Astrocyte of the spinal cord (primary cell): Measurements from ENCODE around the gene GATAD2B.
A peak's percentile ranks its signal among the peaks of the same experiment; 100 is the strongest.
"Not testable (repeated sequence)": the region's sequence is repeated elsewhere in the genome, so short reads cannot be mapped to it uniquely, and the experiment has no call there.

ENCODE experiments used
- DNase-seq: peaks from one replicate; pipeline ENCODE4 v3.0.0; 2011; ENCODE audit warnings: low read depth, low spot score
- H3K4me3 ChIP-seq: 2 replicates; pipeline ENCODE4 v1.5.1; 2011; ENCODE audit warnings: low read depth, mild to moderate bottlenecking, low read length, moderate library complexity
- CTCF ChIP-seq: IDR thresholded peaks from 2 replicates; pipeline ENCODE4 v1.5.1; 2012; ENCODE audit warnings: low read depth, mild to moderate bottlenecking, low read length, inconsistent platforms
- in situ Hi-C: cut with HindIII; loops from 2 replicates; pipeline ENCODE4 v1.10.0; 2017; ENCODE audit warnings: low sequenced_read_pairs

The GATAD2B gene

DNA sequence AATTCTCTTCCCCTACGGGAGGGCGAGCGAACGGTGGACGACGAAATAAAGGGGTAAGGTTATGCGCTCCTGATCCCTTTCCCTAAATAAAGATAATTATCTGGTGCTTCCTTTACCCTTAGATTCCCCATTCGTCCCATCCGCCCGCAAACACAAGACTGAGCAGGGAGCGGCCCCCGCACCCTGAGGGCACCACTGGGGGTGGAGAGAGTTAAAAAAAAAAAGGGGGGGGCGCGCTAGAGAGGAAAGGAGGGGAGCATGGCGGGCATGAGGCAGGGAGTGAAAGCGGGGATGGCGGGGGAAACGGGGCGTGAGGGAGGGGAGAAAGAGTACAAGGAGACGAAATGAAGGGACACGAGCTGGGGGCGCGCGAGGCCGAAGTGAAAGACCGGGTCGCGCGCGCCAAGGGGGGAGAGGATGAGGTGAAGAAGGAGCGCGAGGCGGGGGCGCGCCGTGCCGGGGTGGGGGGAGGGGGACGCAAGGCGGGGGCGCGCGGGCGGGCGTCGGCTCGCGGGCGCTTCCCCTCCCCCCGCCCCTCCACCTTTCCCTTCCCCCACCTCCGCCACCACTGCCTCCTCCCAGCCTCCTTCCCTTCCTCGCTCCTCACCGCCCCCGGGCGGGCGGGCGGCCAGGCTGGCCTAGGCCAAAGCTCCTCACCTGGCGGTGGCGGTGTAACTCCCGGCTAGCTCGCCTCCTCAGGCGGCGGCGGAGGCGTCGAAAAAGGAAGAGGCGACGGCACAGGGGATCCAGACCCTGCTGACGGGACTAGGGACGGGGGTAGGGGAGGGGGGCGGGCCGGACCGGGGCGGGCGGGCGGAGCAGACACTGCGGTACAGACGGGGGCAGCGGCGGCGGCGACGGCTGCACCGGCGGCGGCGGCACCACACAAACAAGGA is 448 bp downstream of the GATAD2B start:
- peak; percentile 5 for DNase-seq
- H3K4me3 ChIP-seq: peak overlapping the region; percentile 88
- in situ Hi-C loops: no loop called here
- peak; percentile 23 for TF ChIP-seq CTCF

DNA sequence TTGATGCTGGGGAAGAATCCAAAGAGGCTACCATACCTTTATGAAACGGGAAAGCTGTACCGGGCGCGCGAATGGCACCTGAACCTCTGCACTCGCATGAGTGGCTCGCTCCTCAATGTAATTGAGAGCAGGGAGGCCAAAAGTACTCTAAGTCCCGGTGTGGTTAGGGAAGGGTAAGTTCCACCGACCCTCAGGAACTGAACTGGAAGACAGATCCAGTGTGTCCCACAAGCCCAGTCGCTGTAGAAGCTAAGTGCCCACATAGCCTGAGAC is 1.0 kb downstream of the GATAD2B start:
- in situ Hi-C loops: no loop called here
- no peak for TF ChIP-seq CTCF
- DNase-seq: peak; percentile 2
- peak overlapping the region; percentile 88 for H3K4me3 ChIP-seq

- peak overlapping the region; percentile 88 for H3K4me3 ChIP-seq
- no peak for TF ChIP-seq CTCF
- no peak for DNase-seq
- in situ Hi-C loops: no loop called here
Measured at GRCh38 chr1:153921080-153921802, 1.5 kb downstream of the GATAD2B start.

- no peak overlapping the region for H3K4me3 ChIP-seq
- peak; percentile 28 for DNase-seq
Measured at GRCh38 chr1:153919876-153920852, 2.6 kb downstream of the GATAD2B start.

DNA sequence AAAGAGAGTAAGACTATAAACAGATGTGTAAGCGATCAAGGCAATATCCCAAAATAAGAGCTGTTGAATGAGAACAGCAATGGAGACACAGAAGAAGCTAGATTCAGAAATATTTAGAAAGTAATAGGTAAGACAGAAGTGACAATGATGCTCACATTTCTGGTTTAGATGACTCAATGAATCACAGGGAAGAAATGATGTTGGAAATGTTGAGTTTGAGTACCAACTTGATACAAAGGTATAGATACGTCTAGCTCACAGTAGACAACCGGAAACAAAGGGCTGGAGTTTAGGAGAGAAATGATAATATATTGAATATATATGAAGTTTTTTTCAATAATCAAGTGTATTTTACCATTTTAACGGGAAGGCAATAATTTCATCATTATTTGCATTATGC is 6.5 kb downstream of the GATAD2B start:
- DNase-seq: no peak
- TF ChIP-seq CTCF: no peak
- in situ Hi-C loops: no loop called here
- H3K4me3 ChIP-seq: no peak overlapping the region

More at GRCh38 chr1:153919876-153920852, 2.6 kb downstream of the GATAD2B start:
- in situ Hi-C loops: no loop called here
- TF ChIP-seq CTCF: peak; percentile 41

DNA sequence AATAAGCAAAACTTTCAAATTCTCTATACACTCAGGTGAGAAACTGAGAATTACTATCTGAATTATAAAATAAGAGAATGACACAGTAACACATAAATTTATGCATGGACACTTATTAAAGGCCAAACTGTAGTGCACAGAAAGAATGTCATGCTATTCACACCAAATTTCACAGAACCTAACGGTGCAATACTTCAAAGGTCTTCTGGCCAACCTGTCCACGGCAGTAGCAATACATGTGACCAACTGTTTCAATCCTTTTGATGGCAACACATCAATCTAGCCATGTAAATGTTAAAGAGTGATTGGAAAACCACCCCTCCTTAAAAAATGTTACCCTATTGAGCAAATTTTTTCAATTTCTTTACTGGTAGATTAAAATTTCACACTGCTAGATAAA is 10.4 kb downstream of the GATAD2B start:
- no peak for TF ChIP-seq CTCF
- in situ Hi-C loops: no loop called here
- DNase-seq: no peak
- no peak overlapping the region for H3K4me3 ChIP-seq

DNA sequence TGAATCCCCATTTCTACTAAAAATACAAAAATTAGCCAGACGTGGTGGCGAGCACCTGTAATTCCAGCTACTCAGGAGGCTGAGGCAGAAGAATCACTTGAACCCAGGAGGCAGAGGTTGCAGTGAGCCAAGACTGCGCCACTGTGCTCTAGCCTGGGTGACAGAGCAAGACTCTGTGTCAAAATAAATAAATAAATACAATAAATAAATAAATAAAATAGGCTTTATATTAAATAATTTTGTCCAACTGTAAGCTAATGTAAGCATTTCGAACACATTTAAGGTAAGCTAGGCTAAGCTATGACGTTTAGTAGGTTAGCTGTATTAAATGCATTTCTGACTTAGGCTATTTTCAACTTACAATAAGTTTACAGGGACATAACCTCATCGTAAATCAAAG is 12.2 kb downstream of the GATAD2B start:
- H3K4me3 ChIP-seq, in situ Hi-C loops, DNase-seq: not testable (repeated sequence)
